HCEC 1CT (cell line): Measurements from ENCODE around the gene HIGD1A.

Experiments
- DNase-seq: peaks from one replicate; pipeline ENCODE4 v3.0.0-alpha.2; 2017

The HIGD1A gene

GRCh38 chr3:42804106-42804830 is at the start of gene HIGD1A:
HIGD1A (minus strand) TSS chr3:42804490; CDS start chr3:42794253, 10,237 bp downstream.
- DNase-seq, result peak; percentile 93

DNA sequence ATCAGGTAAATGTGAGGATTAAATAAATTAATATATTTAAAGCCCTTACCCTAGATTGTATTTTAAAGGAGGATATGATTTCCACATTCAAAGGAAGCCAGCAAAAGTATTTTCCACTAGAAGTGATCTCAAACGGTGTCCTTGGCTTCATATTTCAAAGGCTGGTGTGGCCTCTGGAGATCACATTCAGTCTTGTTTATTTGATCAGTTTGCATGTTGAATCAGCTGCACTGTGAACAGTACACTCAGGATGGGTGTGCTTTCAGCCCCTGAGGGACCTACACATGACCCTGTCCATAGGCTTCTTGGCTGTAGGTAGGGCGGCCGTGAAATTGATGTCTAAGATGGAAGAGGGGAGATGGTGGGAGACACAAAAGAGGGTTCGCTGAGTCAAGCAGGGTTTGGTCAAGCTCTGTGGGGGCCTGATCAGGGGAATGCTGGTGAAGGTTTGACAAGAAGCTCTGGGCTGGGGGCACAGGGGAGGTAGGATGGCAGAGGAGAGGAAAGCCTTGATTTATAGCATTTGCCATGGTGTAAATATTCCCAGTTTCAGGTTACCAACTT is 49.5 kb upstream of the HIGD1A start:
- no peak for DNase-seq

DNA sequence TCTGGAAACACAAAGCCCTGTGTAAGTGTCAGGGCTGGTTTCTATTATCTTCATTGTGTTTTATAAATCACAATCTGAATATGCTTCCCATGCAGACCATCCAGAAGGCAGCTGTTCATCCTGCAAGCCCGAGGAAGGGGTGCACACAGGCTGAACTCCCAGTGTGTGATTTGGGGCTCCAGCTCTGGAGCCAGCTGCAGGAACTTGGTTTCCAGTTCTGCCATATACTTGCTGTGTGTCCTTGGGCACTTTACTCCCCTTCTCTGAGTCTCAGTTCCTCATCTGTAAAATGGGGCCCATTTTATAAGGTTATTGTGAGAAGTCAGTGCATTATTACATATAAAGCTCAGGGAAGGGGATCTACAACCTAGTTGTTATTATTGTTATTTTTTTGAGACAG is 48.8 kb upstream of the HIGD1A start:
- DNase-seq, result no peak

DNA sequence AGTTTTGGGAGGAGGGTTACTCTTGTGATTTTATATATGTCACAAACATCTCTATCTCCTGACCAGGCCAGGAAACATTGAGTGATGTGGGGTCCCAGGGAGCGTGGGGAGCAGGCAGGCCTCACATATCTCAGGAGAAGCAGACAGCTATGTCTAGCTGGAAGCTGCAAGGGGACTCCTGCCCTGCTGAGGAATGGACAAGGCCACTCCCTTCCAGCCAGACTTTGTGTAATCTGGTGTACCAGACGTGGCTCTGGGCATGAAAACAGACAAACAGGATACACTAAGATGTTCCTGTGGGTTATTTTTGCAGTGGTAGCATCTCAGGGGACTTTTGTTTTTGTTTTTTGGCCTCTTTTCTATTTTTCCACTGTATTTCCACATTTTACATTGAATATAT is 48.2 kb upstream of the HIGD1A start:
- no peak for DNase-seq

- DNase-seq, result no peak
These were observed 47.0 kb upstream of the HIGD1A start for GRCh38 chr3:42851228-42851834.

- no peak for DNase-seq
These were observed 46.0 kb upstream of the HIGD1A start for GRCh38 chr3:42850263-42850662.

GRCh38 chr3:42849017-42849416 is 44.7 kb upstream of the HIGD1A start:
- DNase-seq, result no peak

DNA sequence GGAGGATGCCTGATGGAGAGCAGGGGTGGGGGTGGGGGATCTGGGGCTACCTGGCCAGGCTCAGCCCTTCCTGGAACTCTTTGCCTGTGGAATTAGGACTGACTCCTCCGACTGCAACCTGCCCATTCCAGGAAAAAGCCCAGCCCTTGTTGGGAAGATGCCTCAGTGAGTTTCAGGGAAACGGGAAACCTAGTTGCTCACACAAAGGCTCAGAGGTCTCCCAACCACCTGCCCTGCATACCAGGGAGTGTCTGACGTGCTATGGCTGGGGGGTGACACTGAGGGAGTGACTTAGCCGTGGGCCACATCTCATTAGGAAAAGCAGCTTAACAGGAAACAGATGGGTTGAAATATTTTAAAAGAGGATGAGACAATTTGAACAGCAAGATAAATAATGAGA is 43.4 kb upstream of the HIGD1A start:
- no peak for DNase-seq

DNA sequence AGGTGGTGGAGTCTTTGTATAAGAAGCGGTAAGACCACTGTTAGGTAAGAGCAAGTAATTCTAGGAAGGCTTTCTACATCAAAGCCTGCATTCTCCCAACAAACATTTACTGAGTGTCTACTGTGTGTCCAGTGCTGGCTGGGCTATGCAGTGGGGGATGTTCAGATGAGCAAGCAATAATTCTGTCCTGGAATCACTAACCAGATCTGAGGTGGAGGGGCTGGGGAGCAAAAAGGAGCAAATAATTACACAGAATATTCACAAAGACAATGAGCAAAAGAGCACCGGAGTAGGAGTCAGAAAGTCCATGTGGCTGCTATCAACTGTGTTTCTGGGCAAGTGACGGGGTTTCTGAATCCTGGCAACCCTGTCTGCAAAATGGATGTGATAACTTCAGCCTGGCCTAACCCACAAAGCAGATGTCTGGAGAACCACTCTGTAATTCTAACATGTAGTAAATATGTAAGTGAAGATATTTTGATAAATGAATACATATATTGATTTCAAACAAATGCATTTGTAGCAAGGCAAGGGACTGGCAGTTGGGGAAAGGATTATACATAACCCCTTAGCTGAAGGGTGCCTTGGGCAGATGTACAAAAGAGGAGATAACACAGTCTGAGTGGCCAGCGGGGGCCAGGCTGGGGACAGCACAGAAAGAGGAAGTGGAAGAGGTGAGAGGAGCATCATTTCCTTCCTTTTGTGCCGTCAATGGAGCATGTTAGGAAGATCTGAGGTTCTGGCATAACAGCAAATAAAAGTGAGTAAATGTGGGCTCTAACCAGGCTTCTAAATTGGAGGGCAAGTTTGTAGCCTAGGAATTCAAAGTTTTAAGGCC is 42.6 kb upstream of the HIGD1A start:
- no peak for DNase-seq

DNA sequence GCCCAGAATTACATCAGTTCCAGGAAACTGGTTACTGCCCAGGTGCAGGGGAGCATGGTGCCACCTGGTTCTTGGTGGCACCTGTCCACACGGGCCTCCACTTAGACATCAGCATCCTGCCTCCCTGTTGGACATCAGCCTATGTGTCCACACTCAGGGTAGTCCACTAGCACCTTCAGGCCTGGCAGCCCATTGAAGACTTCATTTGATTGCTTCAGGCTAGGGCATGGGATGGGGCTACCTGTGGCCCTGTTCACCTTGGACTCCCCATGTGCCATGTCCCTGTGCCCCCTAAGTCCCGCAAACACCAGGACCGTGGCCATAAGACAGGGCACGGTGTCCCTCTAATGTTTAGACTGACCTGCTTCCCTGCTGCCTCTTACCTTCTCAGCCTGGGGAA is 40.5 kb upstream of the HIGD1A start:
- no peak for DNase-seq

DNA sequence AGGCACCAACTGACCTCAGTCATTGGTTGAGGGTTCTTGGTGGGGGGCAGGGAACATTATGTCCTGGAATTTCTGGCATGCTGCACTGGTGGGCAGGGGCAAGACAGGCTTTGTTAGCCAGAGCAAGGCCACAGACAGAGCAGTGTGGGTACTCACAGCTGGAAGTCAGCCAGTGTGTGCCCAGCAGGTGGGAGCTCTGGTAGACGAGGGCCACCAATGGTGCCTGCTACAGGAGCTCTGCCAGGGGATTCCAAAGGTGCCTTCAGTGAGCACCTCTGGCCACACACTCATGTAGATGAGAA is 40.1 kb upstream of the HIGD1A start:
- DNase-seq, result no peak

GRCh38 chr3:42843713-42844411 is 39.6 kb upstream of the HIGD1A start:
- no peak for DNase-seq

- DNase-seq, result no peak
These were observed 37.0 kb upstream of the HIGD1A start for GRCh38 chr3:42841332-42841731.

GRCh38 chr3:42839616-42840015 is 35.3 kb upstream of the HIGD1A start:
- peak; percentile 70 for DNase-seq

DNA sequence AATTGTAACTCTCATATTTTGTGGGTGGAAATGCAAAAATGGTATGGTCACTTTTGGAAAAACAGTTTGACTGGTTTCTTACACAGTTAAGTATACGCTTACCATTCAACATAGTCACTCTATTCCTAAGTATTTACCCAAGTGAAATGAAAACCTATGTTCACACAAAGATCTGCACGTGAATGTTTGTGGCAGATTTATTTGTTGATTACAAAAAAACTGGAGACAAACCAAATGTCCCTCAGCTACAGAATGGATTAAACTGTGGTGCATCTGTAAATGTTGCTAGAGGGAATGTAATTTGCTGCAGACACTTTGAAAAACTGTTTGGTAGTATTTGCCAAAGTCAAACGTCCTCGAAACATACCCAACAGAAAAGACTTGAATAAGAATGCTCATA is 34.3 kb upstream of the HIGD1A start:
- DNase-seq, result no peak

- DNase-seq, result no peak
These were observed 32.1 kb upstream of the HIGD1A start for GRCh38 chr3:42836150-42837123.

DNA sequence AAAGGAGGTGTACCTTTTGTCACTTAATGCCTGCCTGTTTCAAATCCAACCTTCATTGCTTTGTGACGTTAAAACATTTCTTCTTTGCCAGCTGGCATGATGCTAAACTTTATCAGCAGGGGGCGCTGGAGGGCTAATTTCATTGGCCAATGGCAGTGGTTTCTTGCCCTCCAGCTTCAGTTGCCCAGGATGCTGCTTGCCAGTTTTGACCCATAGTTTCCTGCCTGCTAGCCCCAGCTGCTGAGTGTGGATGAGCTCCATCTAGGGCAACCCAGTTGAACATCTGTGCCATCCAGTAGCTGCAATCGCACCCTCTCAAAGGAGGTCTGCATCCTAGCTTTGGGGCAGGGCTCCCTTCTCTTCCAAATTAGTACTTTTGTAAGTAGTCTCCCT is 27.0 kb upstream of the HIGD1A start:
- DNase-seq, result peak; percentile 54

GRCh38 chr3:42830437-42831320 is 26.4 kb upstream of the HIGD1A start:
- DNase-seq, result peak; percentile 53

DNA sequence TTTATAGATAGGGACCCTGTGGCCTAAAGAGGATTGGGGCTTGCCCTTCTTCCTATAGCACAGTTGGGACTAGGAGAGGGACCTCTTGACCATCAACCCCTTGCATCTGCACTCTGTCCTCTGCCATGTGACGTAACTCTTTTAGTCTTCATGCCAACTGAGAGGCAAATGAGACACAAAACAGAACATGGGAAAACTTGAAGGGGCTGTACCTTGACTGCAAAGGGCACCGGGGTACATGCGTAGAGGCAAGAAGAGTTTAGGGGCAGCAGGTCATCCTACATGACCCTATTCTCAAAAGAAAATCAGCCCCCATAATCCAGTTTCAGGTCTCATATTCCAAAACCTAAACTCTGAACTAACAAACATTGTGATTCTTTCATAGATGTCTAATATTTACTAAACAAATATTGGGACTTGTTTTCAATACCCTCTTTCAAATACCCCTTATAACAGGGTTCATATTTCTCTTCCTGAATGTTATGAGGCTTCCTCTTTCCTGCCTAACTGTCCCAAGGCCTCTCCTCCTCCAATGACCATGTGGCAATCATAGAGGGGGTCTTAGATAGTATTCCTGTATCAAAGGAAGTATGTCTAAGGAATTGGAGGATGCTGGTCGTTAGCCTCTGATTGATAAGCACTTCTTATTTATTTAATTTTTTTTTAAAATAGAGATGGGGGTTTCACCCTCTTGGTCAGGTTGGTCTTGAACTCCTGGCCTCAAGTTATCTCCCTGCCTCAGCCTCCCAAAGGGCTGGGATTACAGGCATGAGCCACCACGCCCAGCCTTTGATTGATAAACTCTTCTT is 25.5 kb upstream of the HIGD1A start:
- DNase-seq, result no peak

DNA sequence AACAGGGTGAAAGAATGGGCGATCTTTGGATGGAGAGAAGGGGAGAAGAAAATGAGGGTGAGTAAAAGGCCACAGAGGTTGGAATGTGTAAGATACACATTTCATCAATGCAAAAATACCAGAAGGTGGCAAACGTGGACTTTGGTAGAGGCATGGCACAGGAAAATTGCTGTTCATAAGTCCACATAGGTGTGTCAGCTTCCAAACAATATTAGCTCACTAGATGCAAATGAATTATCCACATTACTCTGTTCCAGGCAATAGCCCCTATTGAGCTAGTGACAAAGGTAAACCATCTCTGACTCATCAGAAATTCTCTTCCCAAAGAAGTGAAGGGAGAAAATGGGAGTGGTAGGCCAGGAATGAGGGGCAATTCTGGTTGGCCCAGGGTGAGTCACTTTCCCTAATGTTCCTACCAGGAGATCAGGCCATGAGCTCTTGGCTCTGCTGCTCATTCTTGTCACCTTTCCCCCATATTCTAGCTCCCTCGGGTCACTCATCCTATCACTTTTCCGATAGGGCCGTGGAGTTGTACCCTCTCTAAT is 24.9 kb upstream of the HIGD1A start:
- no peak for DNase-seq
